Measurements from ENCODE around the gene MYOZ2.
A peak's percentile ranks its signal among the peaks of the same experiment; 100 is the strongest.

MYOZ2 gene

GRCh38 chr4:119212234-119212963 is 76.8 kb downstream of the MYOZ2 start, which contains the start of gene USP53 (continued):
- TF ChIP-seq OSR2 (tag by site-specific recombination; IDR thresholded peaks at IDR 0.05), result no peak
- TF ChIP-seq PRDM4 (tag by site-specific recombination; IDR thresholded peaks at IDR 0.05), result 0 out of 2 replicates have a peak, but pooled peaks have one; percentile 12
- TF ChIP-seq ZFP69B (tag by site-specific recombination; IDR thresholded peaks at IDR 0.05), result 0 out of 2 replicates have a peak, but pooled peaks have one; percentile 37
- TF ChIP-seq ZNF830 (tag by site-specific recombination; IDR thresholded peaks at IDR 0.05; ENCODE audit: low read depth), result no peak
- TF ChIP-seq ZBTB11 (tag by site-specific recombination; conservative IDR thresholded peaks at IDR 0.05; ENCODE audit: low read depth), result no peak
- TF ChIP-seq ZNF660 (tag by site-specific recombination; IDR thresholded peaks at IDR 0.05), result peak; percentile 63; the same call in 1 of the 2 replicates
- TF ChIP-seq ZBTB44 (tag by site-specific recombination; IDR thresholded peaks at IDR 0.05), result no peak
- TF ChIP-seq ZBTB21 (tag by site-specific recombination; IDR thresholded peaks at IDR 0.05), result no peak
- no peak for TF ChIP-seq ZNF777 (tag by site-specific recombination; IDR thresholded peaks at IDR 0.05; ENCODE audit: borderline replicate concordance)
- TF ChIP-seq ZNF701 (tag by site-specific recombination; IDR thresholded peaks at IDR 0.05), result no peak
- no peak for TF ChIP-seq ELK4 (IDR thresholded peaks at IDR 0.05; ENCODE audit: borderline replicate concordance, low read depth, low read length)
- no peak for TF ChIP-seq ZNF596 (tag by site-specific recombination; IDR thresholded peaks at IDR 0.05)
- TF ChIP-seq ZNF184 (tag by site-specific recombination; IDR thresholded peaks at IDR 0.05), result no peak
- TF ChIP-seq ZSCAN5A (tag by site-specific recombination; IDR thresholded peaks at IDR 0.05), result no peak
- TF ChIP-seq ZNF2 (tag by site-specific recombination; IDR thresholded peaks at IDR 0.05), result peak; percentile 87
- peak; percentile 77 for TF ChIP-seq GLIS2 (tag by site-specific recombination; IDR thresholded peaks at IDR 0.05)
- no peak for TF ChIP-seq ZNF148 (tag by site-specific recombination; IDR thresholded peaks at IDR 0.05; ENCODE audit: borderline replicate concordance)
- no peak for TF ChIP-seq ZNF518A (tag by site-specific recombination; conservative IDR thresholded peaks at IDR 0.05; ENCODE audit: low read depth)
- no peak for TF ChIP-seq ZNF354C (tag by site-specific recombination; IDR thresholded peaks at IDR 0.05; ENCODE audit: borderline replicate concordance, low read depth)
- 0 out of 2 replicates have a peak, but pooled peaks have one; percentile 45 for TF ChIP-seq KLF7 (tag by site-specific recombination; IDR thresholded peaks at IDR 0.05; ENCODE audit: borderline replicate concordance)
